ENCODE data around the gene SYDE1. TPM values are rescaled to one million over a fixed set of nuclear protein-coding genes. Genes with fewer than 3 reads are reported as not detected.
"Not testable (repeated sequence)": the region's sequence is repeated elsewhere in the genome, so short reads cannot be mapped to it uniquely, and the experiment has no call there.

The SYDE1 gene
- total RNA-seq, 1 experiment from 2014 or later: 4.4 TPM

GRCh38 chr19:15093001-15093400, 14.2 kb upstream of the SYDE1 start:
- no peak overlapping the region for H3K4me3 Mint-ChIP-seq (ENCODE audit: unreplicated experiment)
- POLR2A ChIA-PET: no interaction called here
- no TSS peak for BruUV-seq (replicated peaks)
- no peak for TF ChIP-seq CTCF (IDR thresholded peaks at IDR 0.05; ENCODE audit: insufficient read depth in 1 of 2, low read depth in 1 of 2, low read length in 1 of 2, severe bottlenecking in 1 of 2, unreplicated experiment in 1 of 2)
- H3K27me3 ChIP-seq (replicated peaks; ENCODE audit: control insufficient read depth, insufficient read depth, low read length): no peaks in the 10 kb centered on the region
- H3K36me3 ChIP-seq (ENCODE audit: control insufficient read depth, insufficient read depth, low read length): no peaks in the 10 kb centered on the region
- H3K27me3 Mint-ChIP-seq (ENCODE audit: insufficient read depth, unreplicated experiment): peaks cover 6% of the 10 kb centered on the region
- H3K4me1 ChIP-seq: no peaks in the 10 kb centered on the region
- no peak overlapping the region for H3K4me3 ChIP-seq (ENCODE audit: low read depth, low read length)
- H3K9me3 ChIP-seq: no peaks in the 10 kb centered on the region
- intact Hi-C loops (cut with micrococcal nuclease; ENCODE audit: unreplicated experiment): no loop called here
- DNase-seq: no peak
- no peaks in the 10 kb centered on the region for H3K36me3 Mint-ChIP-seq (ENCODE audit: insufficient read depth, unreplicated experiment)
- H3K9me3 Mint-ChIP-seq (ENCODE audit: unreplicated experiment): peaks cover 13% of the 10 kb centered on the region
- no peaks in the 10 kb centered on the region for H3K4me1 Mint-ChIP-seq (ENCODE audit: low read depth, unreplicated experiment)
- no peak overlapping the region for H3K27ac Mint-ChIP-seq (ENCODE audit: unreplicated experiment)
- CTCF ChIA-PET: interaction anchor here (1.6 to 1.9 kb wide), 3 partner anchors 20 to 103 kb away, joined by 9 to 10 read pairs (median 9); no protein-coding TSS in a partner anchor

GRCh38 chr19:15096223-15096622, 11.0 kb upstream of the SYDE1 start:
- Histone ChIP-seq H3K4me3 (ENCODE audit: low read depth, low read length) (no peak overlapping the region), H3K4me1 (no peaks in the 10 kb centered on the region), H3K9me3 (no peaks in the 10 kb centered on the region), H3K36me3 (ENCODE audit: control insufficient read depth, insufficient read depth, low read length) (no peaks in the 10 kb centered on the region), H3K27me3 (replicated peaks; ENCODE audit: control insufficient read depth, insufficient read depth, low read length) (no peaks in the 10 kb centered on the region)
- H3K4me3 Mint-ChIP-seq (ENCODE audit: unreplicated experiment): no peak overlapping the region
- H3K27ac Mint-ChIP-seq (ENCODE audit: unreplicated experiment): no peak overlapping the region
- peaks cover 4% of the 10 kb centered on the region for H3K9me3 Mint-ChIP-seq (ENCODE audit: unreplicated experiment)
- no peaks in the 10 kb centered on the region for H3K4me1 Mint-ChIP-seq (ENCODE audit: low read depth, unreplicated experiment)
- TF ChIP-seq CTCF (IDR thresholded peaks at IDR 0.05; ENCODE audit: insufficient read depth in 1 of 2, low read depth in 1 of 2, low read length in 1 of 2, severe bottlenecking in 1 of 2, unreplicated experiment in 1 of 2): no peak
- intact Hi-C loops (cut with micrococcal nuclease; ENCODE audit: unreplicated experiment): no loop called here
- CTCF ChIA-PET: no interaction called here
- no TSS peak for BruUV-seq (replicated peaks)
- POLR2A ChIA-PET: no interaction called here
- no peaks in the 10 kb centered on the region for H3K27me3 Mint-ChIP-seq (ENCODE audit: insufficient read depth, unreplicated experiment)
- no peaks in the 10 kb centered on the region for H3K36me3 Mint-ChIP-seq (ENCODE audit: insufficient read depth, unreplicated experiment)
- DNase-seq: no peak

- CTCF ChIA-PET, POLR2A ChIA-PET: not testable (repeated sequence)
These were observed 9.2 kb upstream of the SYDE1 start for GRCh38 chr19:15097980-15098379.

GRCh38 chr19:15098460-15098859, 8.7 kb upstream of the SYDE1 start:
- ChIA-PET CTCF (no interaction called here), POLR2A (no interaction called here)
- H3K4me1 Mint-ChIP-seq (ENCODE audit: low read depth, unreplicated experiment): no peaks in the 10 kb centered on the region
- intact Hi-C loops (cut with micrococcal nuclease; ENCODE audit: unreplicated experiment): no loop called here
- no peak for DNase-seq
- H3K4me3 Mint-ChIP-seq (ENCODE audit: unreplicated experiment): no peak overlapping the region
- H3K27me3 Mint-ChIP-seq (ENCODE audit: insufficient read depth, unreplicated experiment): no peaks in the 10 kb centered on the region
- no peaks in the 10 kb centered on the region for H3K4me1 ChIP-seq
- no peaks in the 10 kb centered on the region for H3K36me3 ChIP-seq (ENCODE audit: control insufficient read depth, insufficient read depth, low read length)
- H3K9me3 Mint-ChIP-seq (ENCODE audit: unreplicated experiment): peaks cover 13% of the 10 kb centered on the region
- H3K4me3 ChIP-seq (ENCODE audit: low read depth, low read length): no peak overlapping the region
- no peaks in the 10 kb centered on the region for H3K27me3 ChIP-seq (replicated peaks; ENCODE audit: control insufficient read depth, insufficient read depth, low read length)
- H3K36me3 Mint-ChIP-seq (ENCODE audit: insufficient read depth, unreplicated experiment): no peaks in the 10 kb centered on the region
- no peak for TF ChIP-seq CTCF (IDR thresholded peaks at IDR 0.05; ENCODE audit: insufficient read depth in 1 of 2, low read depth in 1 of 2, low read length in 1 of 2, severe bottlenecking in 1 of 2, unreplicated experiment in 1 of 2)
- BruUV-seq (replicated peaks): no TSS peak
- H3K9me3 ChIP-seq: peaks cover 3% of the 10 kb centered on the region; the same call in 1 of the 2 replicates
- H3K27ac Mint-ChIP-seq (ENCODE audit: unreplicated experiment): no peak overlapping the region

More at GRCh38 chr19:15097980-15098379, 9.2 kb upstream of the SYDE1 start:
- BruUV-seq (replicated peaks); H3K27me3 Mint-ChIP-seq (ENCODE audit: insufficient read depth, unreplicated experiment); DNase-seq; H3K27me3 ChIP-seq (replicated peaks; ENCODE audit: control insufficient read depth, insufficient read depth, low read length); H3K4me3 Mint-ChIP-seq (ENCODE audit: unreplicated experiment); H3K9me3 Mint-ChIP-seq (ENCODE audit: unreplicated experiment); H3K36me3 Mint-ChIP-seq (ENCODE audit: insufficient read depth, unreplicated experiment); H3K36me3 ChIP-seq (ENCODE audit: control insufficient read depth, insufficient read depth, low read length); H3K4me3 ChIP-seq (ENCODE audit: low read depth, low read length); intact Hi-C loops (cut with micrococcal nuclease; ENCODE audit: unreplicated experiment); H3K27ac Mint-ChIP-seq (ENCODE audit: unreplicated experiment); H3K9me3 ChIP-seq; H3K4me1 ChIP-seq; H3K4me1 Mint-ChIP-seq (ENCODE audit: low read depth, unreplicated experiment): not testable (repeated sequence)
